HG03460 (cell line): ENCODE data around the gene COL6A3.
"Not testable (repeated sequence)": the region's sequence is repeated elsewhere in the genome, so short reads cannot be mapped to it uniquely, and the experiment has no call there.

Experiments used
- ATAC-seq: cut with Tn5 transposase; IDR thresholded peaks from one replicate; pipeline ENCODE4 v1.9.1; 2021; ENCODE audit not compliant: unreplicated experiment

The COL6A3 gene

GRCh38 chr2:237389831-237390230, 24.1 kb downstream of the COL6A3 start:
- no peak for ATAC-seq

- no peak for ATAC-seq
Measured at GRCh38 chr2:237388036-237388435, 25.9 kb downstream of the COL6A3 start.

GRCh38 chr2:237384672-237385020, 29.3 kb downstream of the COL6A3 start:
- no peak for ATAC-seq

GRCh38 chr2:237383991-237384671, 29.8 kb downstream of the COL6A3 start:
- no peak for ATAC-seq

- no peak for ATAC-seq
Measured at GRCh38 chr2:237380768-237381167, 33.2 kb downstream of the COL6A3 start.

- ATAC-seq, result no peak
Measured at GRCh38 chr2:237379636-237380035, 34.3 kb downstream of the COL6A3 start.

- no peak for ATAC-seq
Measured at GRCh38 chr2:237378650-237379049, 35.3 kb downstream of the COL6A3 start.

GRCh38 chr2:237374284-237375060, 39.5 kb downstream of the COL6A3 start:
- no peak for ATAC-seq

- ATAC-seq, result no peak
Measured at GRCh38 chr2:237371856-237372255, 42.1 kb downstream of the COL6A3 start.

- ATAC-seq, result no peak
Measured at GRCh38 chr2:237365671-237366070, 48.3 kb downstream of the COL6A3 start.

GRCh38 chr2:237364655-237365054, 49.3 kb downstream of the COL6A3 start:
- no peak for ATAC-seq

- ATAC-seq, result no peak
Measured at GRCh38 chr2:237361194-237362004, 52.6 kb downstream of the COL6A3 start.

GRCh38 chr2:237359894-237360780, 53.8 kb downstream of the COL6A3 start:
- ATAC-seq, result no peak

GRCh38 chr2:237359518-237359840, 54.5 kb downstream of the COL6A3 start:
- no peak for ATAC-seq

- no peak for ATAC-seq
Measured at GRCh38 chr2:237358721-237359517, 55.0 kb downstream of the COL6A3 start.

GRCh38 chr2:237355701-237356100, 58.3 kb downstream of the COL6A3 start:
- ATAC-seq, result no peak

GRCh38 chr2:237354892-237355291, 59.1 kb downstream of the COL6A3 start:
- ATAC-seq, result no peak

- ATAC-seq, result not testable (repeated sequence)
Measured at GRCh38 chr2:237354172-237354571, 59.8 kb downstream of the COL6A3 start.

GRCh38 chr2:237353215-237353614, 60.7 kb downstream of the COL6A3 start:
- ATAC-seq, result no peak

- no peak for ATAC-seq
Measured at GRCh38 chr2:237352279-237352845, 61.6 kb downstream of the COL6A3 start.
